ENCODE results near the gene CORO2B. TPM values are rescaled to one million over a fixed set of nuclear protein-coding genes. Genes with fewer than 3 reads are reported as not detected.

The CORO2B gene
- total and polyA plus RNA-seq, 4 donors, result 1.8 to 9.2 (median 5.0) TPM

DNA sequence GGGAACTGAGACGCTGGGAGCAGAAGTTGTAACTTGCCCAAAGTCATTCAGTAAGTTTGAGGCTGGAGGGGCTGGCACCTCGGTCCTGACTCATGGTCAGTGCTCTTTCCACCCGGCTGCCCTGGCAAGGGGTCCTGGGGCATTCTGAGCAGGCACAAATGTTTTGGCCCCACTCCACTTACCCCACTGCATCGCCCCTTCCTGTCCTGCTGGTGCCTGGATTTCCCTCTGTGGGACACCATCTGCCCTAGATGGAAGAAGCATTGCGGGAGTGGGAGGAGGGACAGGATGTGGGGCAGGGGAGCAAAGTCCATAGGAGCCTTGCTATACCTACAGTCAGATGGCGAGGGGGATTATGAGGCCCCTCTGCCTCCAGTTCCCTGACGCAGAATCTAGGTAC is 4.5 kb downstream of the CORO2B start:
- DNase-seq (peak in 1 of 2 donors; percentile 31), ATAC-seq (ENCODE audit: low FRiP score) (no peak)
- Histone ChIP-seq H3K27me3 (ENCODE audit: control insufficient read depth in 1 of 2, insufficient read depth in 2 of 2, low read length in 1 of 2) (no peaks in the 10 kb centered on the region), H3K36me3 (ENCODE audit: control insufficient read depth in 1 of 2, insufficient read depth in 2 of 2, low read length in 1 of 2) (no peaks in the 10 kb centered on the region), H3K27ac (ENCODE audit: low read depth in 1 of 2, low read length in 2 of 2) (no peak overlapping the region), H3K4me3 (ENCODE audit: low read length in 2 of 2) (no peak overlapping the region), H3K9me3 (ENCODE audit: control insufficient read depth, low read length) (no peaks in the 10 kb centered on the region), H3K4me1 (ENCODE audit: control insufficient read depth in 1 of 2, insufficient read depth in 2 of 2, low read length in 2 of 2) (no peaks in the 10 kb centered on the region)
- 60 to 67% methylated on average over 7 of the region's 7 CpGs for WGBS, 2 donors
- intact Hi-C loops (cut with DNase I), result no loop called here

DNA sequence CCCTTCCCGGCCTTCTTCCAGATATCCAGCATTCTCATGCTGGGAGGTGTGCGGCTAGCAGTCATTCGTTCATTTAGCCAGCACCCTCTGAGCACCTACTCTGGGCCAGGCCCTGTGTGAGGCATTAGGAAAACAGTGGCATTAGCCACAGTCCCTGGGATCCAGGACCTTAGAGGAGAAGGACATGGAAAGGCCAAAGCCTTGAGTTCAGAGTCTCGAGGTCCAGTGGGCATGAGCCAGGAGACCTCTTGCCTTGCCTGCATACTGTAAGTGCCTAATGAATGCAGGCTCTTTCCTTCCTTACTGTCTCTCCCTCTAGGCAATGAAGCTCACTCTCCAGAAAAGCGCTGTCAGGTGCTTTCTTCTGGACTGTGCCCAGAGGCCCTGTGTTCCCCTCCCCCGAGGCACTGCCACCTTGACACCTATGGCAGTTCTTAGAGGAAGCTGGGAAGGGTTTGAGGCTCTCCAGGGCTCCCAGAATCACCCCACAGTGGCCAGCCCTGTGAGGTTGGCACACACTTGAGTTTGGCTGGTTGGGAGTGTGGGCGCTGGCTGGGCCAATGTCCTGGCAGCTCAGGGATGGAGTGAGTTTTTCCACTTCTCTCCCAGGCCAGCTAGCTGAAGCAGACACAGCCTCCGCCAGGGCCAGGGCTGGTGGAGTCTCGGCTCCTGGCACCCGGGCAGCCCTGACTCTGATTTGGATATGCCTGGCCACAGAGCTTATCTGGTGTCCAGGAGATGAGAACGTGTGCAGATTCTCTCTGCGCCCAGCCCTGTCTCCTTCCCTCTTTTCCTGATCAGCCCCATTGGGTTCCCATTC is 5.4 kb downstream of the CORO2B start:
- 39 to 44% methylated on average over 12 of the region's 12 CpGs for WGBS, 2 donors
- ATAC-seq (ENCODE audit: low FRiP score) (peak; percentile 28), DNase-seq (peak in 1 of 2 donors; percentile 77)
- Histone ChIP-seq H3K4me3 (ENCODE audit: low read length in 2 of 2) (no peak overlapping the region), H3K9me3 (ENCODE audit: control insufficient read depth, low read length) (no peaks in the 10 kb centered on the region), H3K4me1 (ENCODE audit: control insufficient read depth in 1 of 2, insufficient read depth in 2 of 2, low read length in 2 of 2) (no peaks in the 10 kb centered on the region), H3K27me3 (ENCODE audit: control insufficient read depth in 1 of 2, insufficient read depth in 2 of 2, low read length in 1 of 2) (no peaks in the 10 kb centered on the region), H3K27ac (ENCODE audit: low read depth in 1 of 2, low read length in 2 of 2) (peak overlapping the region in 1 of 2 donors; percentile 10), H3K36me3 (ENCODE audit: control insufficient read depth in 1 of 2, insufficient read depth in 2 of 2, low read length in 1 of 2) (no peaks in the 10 kb centered on the region)
- intact Hi-C loops (cut with DNase I), result no loop called here

DNA sequence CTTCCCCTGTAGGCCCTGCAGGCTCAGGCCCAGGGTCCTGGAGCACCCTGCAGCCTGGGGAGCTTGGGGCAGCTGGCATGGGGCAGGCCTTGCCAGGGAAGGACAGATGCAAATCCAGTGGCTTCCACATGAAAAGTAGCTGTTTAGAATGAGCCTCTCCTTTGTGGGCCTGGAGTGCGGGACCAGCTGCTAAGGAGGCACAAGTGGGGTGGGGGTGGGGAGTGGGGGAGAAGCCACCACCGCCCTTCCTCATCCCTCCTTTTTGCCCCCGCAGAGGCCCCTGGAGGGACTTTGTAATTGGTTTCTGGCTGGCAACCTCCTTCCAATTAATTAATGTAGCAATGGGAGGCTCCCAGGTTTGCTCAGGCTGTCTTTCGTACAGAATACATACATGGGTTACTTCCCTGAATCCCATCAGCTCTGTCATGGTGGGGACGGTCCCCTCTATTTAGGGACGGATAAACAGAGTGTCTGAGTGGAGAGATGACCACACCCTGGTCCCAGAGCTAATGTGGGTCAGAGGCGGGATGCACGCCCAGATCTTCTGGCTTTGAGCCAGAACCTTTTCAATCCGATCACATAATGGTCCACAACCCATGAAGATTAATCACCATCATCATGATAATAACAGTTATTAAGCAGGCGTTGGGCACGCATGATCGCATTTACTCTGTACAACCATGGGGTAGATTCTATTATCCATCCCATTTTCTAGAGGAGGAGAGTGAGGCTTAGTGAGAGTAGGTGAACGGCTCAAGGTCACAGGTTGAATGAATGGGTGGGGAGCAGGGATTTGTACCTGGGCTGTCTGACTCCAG is 6.2 kb downstream of the CORO2B start:
- intact Hi-C loops (cut with DNase I), result no loop called here
- no peaks in the 10 kb centered on the region for H3K27me3 ChIP-seq (ENCODE audit: control insufficient read depth in 1 of 2, insufficient read depth in 2 of 2, low read length in 1 of 2)
- H3K4me3 ChIP-seq (ENCODE audit: low read length in 2 of 2), result no peak overlapping the region
- peak in 1 of 2 donors; percentile 33 for DNase-seq
- 77 to 78% methylated on average over 13 of the region's 13 CpGs for WGBS, 2 donors
- H3K9me3 ChIP-seq (ENCODE audit: control insufficient read depth, low read length), result no peaks in the 10 kb centered on the region
- ATAC-seq (ENCODE audit: low FRiP score), result no peak
- no peak overlapping the region for H3K27ac ChIP-seq (ENCODE audit: low read depth in 1 of 2, low read length in 2 of 2)
- no peaks in the 10 kb centered on the region for H3K36me3 ChIP-seq (ENCODE audit: control insufficient read depth in 1 of 2, insufficient read depth in 2 of 2, low read length in 1 of 2)
- no peaks in the 10 kb centered on the region for H3K4me1 ChIP-seq (ENCODE audit: control insufficient read depth in 1 of 2, insufficient read depth in 2 of 2, low read length in 2 of 2)

DNA sequence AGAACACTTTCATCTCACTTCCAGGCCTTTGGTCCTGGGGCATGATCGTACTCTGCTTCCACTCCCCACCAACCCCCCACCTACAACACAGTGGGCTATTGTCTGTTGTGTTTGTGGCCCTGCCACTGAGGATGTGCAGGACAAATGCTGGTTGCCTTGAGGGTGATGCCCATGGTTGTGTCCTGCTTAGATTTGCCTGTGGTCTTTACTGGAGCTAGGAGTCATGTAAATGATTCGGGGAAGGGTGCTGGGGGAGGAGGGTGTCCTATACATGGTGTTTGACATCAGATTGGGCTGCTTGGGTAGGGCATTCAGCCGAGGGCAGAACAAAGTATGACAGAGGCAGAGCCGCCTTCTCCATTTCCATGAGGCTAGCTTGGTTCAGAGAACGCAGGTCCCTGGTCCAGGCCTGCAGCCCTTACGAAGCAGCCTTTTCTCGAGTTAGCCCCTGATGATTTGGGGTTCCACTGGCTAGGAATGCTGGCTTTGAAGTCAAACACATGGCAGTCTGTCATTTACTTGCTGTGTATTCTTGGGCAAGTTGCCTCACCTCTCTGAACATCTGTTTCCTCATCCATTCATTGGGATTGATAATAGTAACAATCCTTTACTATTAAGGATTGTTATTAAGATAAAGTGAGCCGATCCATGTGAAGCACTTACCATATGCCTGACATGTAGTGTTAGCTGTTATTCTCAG is 6.9 kb downstream of the CORO2B start:
- H3K9me3 ChIP-seq (ENCODE audit: control insufficient read depth, low read length), result no peaks in the 10 kb centered on the region
- DNase-seq (peak in 1 of 2 donors; percentile 38), ATAC-seq (ENCODE audit: low FRiP score) (no peak)
- 92 to 93% methylated on average over 8 of the region's 8 CpGs for WGBS, 2 donors
- H3K4me3 ChIP-seq (ENCODE audit: low read length in 2 of 2), result no peak overlapping the region
- H3K27ac ChIP-seq (ENCODE audit: low read depth in 1 of 2, low read length in 2 of 2), result no peak overlapping the region
- intact Hi-C loops (cut with DNase I), result no loop called here
- no peaks in the 10 kb centered on the region for H3K27me3 ChIP-seq (ENCODE audit: control insufficient read depth in 1 of 2, insufficient read depth in 2 of 2, low read length in 1 of 2)
- no peaks in the 10 kb centered on the region for H3K4me1 ChIP-seq (ENCODE audit: control insufficient read depth in 1 of 2, insufficient read depth in 2 of 2, low read length in 2 of 2)
- no peaks in the 10 kb centered on the region for H3K36me3 ChIP-seq (ENCODE audit: control insufficient read depth in 1 of 2, insufficient read depth in 2 of 2, low read length in 1 of 2)

DNA sequence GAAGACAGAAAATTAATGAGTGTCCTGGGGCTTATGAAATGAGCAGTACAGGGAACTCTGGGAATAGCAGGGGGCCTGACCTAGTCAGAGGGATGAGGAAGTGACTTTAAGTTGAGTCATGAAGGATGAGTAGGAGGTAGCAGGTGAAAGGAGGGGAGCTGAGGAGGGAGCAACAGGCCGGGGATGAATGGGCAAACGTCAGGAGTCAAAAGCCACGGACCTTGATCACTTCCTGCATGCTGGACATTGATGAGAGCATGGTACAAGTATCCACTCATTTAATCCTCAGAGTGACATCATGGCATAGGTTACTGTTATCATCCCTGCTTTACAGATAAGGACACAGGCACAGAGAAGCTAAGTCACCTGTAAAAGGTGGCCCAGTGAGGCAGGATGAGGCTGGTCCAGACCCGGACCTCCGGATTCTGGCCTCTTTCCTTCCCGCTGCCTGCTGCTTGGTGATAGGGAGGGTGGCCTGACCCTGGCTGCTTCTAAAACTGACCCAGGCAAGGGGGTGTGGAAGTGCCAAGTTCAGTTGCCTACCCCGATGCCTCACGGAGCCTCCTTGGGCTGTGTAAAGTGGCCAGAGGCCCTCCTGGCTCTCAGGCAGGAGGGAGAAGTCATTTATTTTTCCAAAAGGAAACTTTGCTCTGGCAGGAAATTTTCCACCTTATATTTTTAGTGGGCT is 7.6 kb downstream of the CORO2B start:
- no peak overlapping the region for H3K4me3 ChIP-seq (ENCODE audit: low read length in 2 of 2)
- no peaks in the 10 kb centered on the region for H3K27me3 ChIP-seq (ENCODE audit: control insufficient read depth in 1 of 2, insufficient read depth in 2 of 2, low read length in 1 of 2)
- H3K36me3 ChIP-seq (ENCODE audit: control insufficient read depth in 1 of 2, insufficient read depth in 2 of 2, low read length in 1 of 2), result no peaks in the 10 kb centered on the region
- DNase-seq, result peak in 1 of 2 donors; percentile 57
- intact Hi-C loops (cut with DNase I), result no loop called here
- no peak overlapping the region for H3K27ac ChIP-seq (ENCODE audit: low read depth in 1 of 2, low read length in 2 of 2)
- H3K4me1 ChIP-seq (ENCODE audit: control insufficient read depth in 1 of 2, insufficient read depth in 2 of 2, low read length in 2 of 2), result no peaks in the 10 kb centered on the region
- ATAC-seq (ENCODE audit: low FRiP score), result no peak
- H3K9me3 ChIP-seq (ENCODE audit: control insufficient read depth, low read length), result no peaks in the 10 kb centered on the region
- 39 to 41% methylated on average over 7 to 8 of the region's 8 CpGs for WGBS, 2 donors

DNA sequence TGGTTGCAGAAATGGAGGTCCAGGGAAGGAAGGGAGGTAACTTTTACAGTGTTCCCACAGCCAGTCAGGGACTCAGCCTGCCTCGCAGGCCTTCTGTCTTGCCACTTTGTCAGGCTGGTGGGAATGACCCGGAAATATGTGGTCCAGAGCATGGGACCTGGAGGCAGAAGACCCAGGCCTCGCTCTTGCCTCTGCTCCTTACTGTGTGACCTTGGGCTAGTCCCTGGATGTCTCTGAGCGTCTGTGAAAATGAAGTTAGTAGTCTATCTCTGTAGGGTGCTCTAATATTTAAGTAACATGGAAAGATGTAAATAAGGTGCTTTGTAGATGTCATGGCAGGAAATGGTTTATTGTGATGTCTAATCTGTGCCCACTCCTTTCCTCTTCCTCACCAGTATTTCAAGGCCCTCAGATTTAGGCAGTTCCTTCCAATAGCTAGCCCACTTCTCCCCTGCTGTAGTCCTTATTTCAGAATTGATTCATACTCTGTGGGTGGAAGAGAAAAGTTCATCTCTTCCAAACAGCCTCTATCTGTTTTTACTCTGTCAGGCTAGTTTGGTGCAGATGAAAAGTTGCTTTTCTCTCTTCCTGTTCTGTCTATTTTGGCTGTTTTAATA is 9.1 kb downstream of the CORO2B start:
- H3K4me3 ChIP-seq (ENCODE audit: low read length in 2 of 2), result no peak overlapping the region
- no peaks in the 10 kb centered on the region for H3K9me3 ChIP-seq (ENCODE audit: control insufficient read depth, low read length)
- no peaks in the 10 kb centered on the region for H3K36me3 ChIP-seq (ENCODE audit: control insufficient read depth in 1 of 2, insufficient read depth in 2 of 2, low read length in 1 of 2)
- 92 to 95% methylated on average over 4 of the region's 4 CpGs for WGBS, 2 donors
- H3K27ac ChIP-seq (ENCODE audit: low read depth in 1 of 2, low read length in 2 of 2), result no peak overlapping the region
- H3K27me3 ChIP-seq (ENCODE audit: control insufficient read depth in 1 of 2, insufficient read depth in 2 of 2, low read length in 1 of 2), result no peaks in the 10 kb centered on the region
- DNase-seq (peak in 1 of 2 donors; percentile 30), ATAC-seq (ENCODE audit: low FRiP score) (no peak)
- no peaks in the 10 kb centered on the region for H3K4me1 ChIP-seq (ENCODE audit: control insufficient read depth in 1 of 2, insufficient read depth in 2 of 2, low read length in 2 of 2)
- intact Hi-C loops (cut with DNase I), result no loop called here

DNA sequence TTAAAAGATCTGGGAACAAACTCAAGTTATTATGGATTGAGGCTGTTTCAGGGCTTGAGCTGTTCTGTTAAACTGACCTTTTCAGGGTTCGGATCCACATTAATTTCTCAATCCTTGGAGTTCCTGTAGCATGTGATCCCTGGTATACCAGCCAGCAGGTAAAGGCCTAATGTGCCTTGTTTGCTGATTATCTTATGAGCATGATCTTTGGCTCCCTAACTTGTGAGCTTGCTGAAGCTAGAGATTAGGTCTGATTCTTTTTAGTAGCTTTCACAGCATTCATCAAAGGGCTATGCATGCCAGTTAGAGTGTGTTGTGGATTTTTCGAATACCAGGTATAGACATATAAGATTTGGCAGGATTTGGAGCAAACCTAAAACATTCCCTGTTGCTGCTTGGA is 10.3 kb downstream of the CORO2B start:
- ATAC-seq (ENCODE audit: low FRiP score), result no peak
- Histone ChIP-seq H3K27ac (ENCODE audit: low read depth in 1 of 2, low read length in 2 of 2) (no peak overlapping the region), H3K9me3 (ENCODE audit: control insufficient read depth, low read length) (no peaks in the 10 kb centered on the region), H3K27me3 (ENCODE audit: control insufficient read depth in 1 of 2, insufficient read depth in 2 of 2, low read length in 1 of 2) (no peaks in the 10 kb centered on the region), H3K4me3 (ENCODE audit: low read length in 2 of 2) (no peak overlapping the region), H3K36me3 (ENCODE audit: control insufficient read depth in 1 of 2, insufficient read depth in 2 of 2, low read length in 1 of 2) (no peaks in the 10 kb centered on the region), H3K4me1 (ENCODE audit: control insufficient read depth in 1 of 2, insufficient read depth in 2 of 2, low read length in 2 of 2) (no peaks in the 10 kb centered on the region)
- no peak for DNase-seq
- intact Hi-C loops (cut with DNase I), result no loop called here
- 82 to 87% methylated on average over 2 of the region's 2 CpGs for WGBS, 2 donors
